ENCODE measurements around the gene ALKBH6.

GRCh38 chr19:35978271-35978670 is 35.7 kb downstream of the ALKBH6 start:
- TF ChIP-seq, protein P1, sequence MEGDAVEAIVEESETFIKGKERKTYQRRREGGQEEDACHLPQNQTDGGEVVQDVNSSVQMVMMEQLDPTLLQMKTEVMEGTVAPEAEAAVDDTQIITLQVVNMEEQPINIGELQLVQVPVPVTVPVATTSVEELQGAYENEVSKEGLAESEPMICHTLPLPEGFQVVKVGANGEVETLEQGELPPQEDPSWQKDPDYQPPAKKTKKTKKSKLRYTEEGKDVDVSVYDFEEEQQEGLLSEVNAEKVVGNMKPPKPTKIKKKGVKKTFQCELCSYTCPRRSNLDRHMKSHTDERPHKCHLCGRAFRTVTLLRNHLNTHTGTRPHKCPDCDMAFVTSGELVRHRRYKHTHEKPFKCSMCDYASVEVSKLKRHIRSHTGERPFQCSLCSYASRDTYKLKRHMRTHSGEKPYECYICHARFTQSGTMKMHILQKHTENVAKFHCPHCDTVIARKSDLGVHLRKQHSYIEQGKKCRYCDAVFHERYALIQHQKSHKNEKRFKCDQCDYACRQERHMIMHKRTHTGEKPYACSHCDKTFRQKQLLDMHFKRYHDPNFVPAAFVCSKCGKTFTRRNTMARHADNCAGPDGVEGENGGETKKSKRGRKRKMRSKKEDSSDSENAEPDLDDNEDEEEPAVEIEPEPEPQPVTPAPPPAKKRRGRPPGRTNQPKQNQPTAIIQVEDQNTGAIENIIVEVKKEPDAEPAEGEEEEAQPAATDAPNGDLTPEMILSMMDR (IDR thresholded peaks at IDR 0.05; ENCODE audit: poor library complexity), result no peak
- no peak for TF ChIP-seq EZH2 (IDR thresholded peaks at IDR 0.05; ENCODE audit: borderline replicate concordance)
